GM23338 (cell line): Measurements from ENCODE around the gene RHNO1. TPM values are rescaled to one million over a fixed set of nuclear protein-coding genes. Genes with fewer than 3 reads are reported as not detected.

ENCODE experiments used
- ATAC-seq: fragments of 200-7000 bp; cut with Tn5 transposase; 3 replicates; pipeline ENCODE4 v1.9.1; 2020
- DNase-seq: peaks from one replicate; pipeline ENCODE4 v3.0.0-alpha.2; 2015; ENCODE audit warnings: low spot score
- H2AFZ ChIP-seq: fragments of 200-600 bp; sonication (generic); 2 replicates; pipeline ENCODE4 v1.8.0; 2016; ENCODE audit warnings: antibody characterized with exemption, mild to moderate bottlenecking, moderate library complexity
- H3F3A ChIP-seq: fragments of 200-600 bp; sonication (generic); replicated peaks from 2 replicates; pipeline ENCODE4 v1.8.0; 2017; ENCODE audit warnings: antibody characterized with exemption, mixed run types, low read depth
- H3K27ac ChIP-seq: fragments of 200-600 bp; sonication (generic); 2 replicates; pipeline ENCODE4 v1.6.1; 2016; ENCODE audit warnings: low read depth
- H3K27me3 ChIP-seq: fragments of 200-600 bp; sonication (generic); 2 replicates; pipeline ENCODE4 v1.8.0; 2016; ENCODE audit warnings: mild to moderate bottlenecking, mixed run types, moderate library complexity; ENCODE audit not compliant: insufficient read depth
- H3K36me3 ChIP-seq: fragments of 200-600 bp; sonication (generic); 2 replicates; pipeline ENCODE4 v1.8.0; 2016; ENCODE audit warnings: mild to moderate bottlenecking; ENCODE audit not compliant: insufficient read depth
- H3K4me1 ChIP-seq: fragments of 200-600 bp; sonication (generic); 2 replicates; pipeline ENCODE4 v1.8.0; 2016; ENCODE audit warnings: mild to moderate bottlenecking, moderate library complexity; ENCODE audit not compliant: insufficient read depth
- H3K4me2 ChIP-seq: fragments of 200-600 bp; sonication (generic); 2 replicates; pipeline ENCODE4 v1.7.1; 2017; ENCODE audit warnings: mixed run types
- H3K4me3 ChIP-seq: fragments of 200-600 bp; sonication (generic); 2 replicates; pipeline ENCODE4 v1.6.1; 2016; ENCODE audit warnings: mixed run types
- H3K79me2 ChIP-seq: fragments of 200-600 bp; sonication (generic); replicated peaks from 2 replicates; pipeline ENCODE4 v1.8.0; 2017; ENCODE audit warnings: mild to moderate bottlenecking; ENCODE audit not compliant: insufficient read depth
- H3K9me2 ChIP-seq: fragments of 200-600 bp; sonication (generic); 2 replicates; pipeline ENCODE4 v1.8.0; 2017; ENCODE audit not compliant: insufficient read depth
- H4K20me1 ChIP-seq: fragments of 200-600 bp; sonication (generic); replicated peaks from 2 replicates; pipeline ENCODE4 v1.8.0; 2017; ENCODE audit warnings: mild to moderate bottlenecking; ENCODE audit not compliant: insufficient read depth
- H3K27ac Mint-ChIP-seq: 2 replicates; pipeline ENCODE4 v1.8.0; 2020; ENCODE audit warnings: inconsistent platforms, mild to moderate bottlenecking, moderate library complexity, mixed read lengths
- H3K27me3 Mint-ChIP-seq: 3 replicates; pipeline ENCODE4 v1.8.0; 2022; ENCODE audit warnings: low read depth, mild to moderate bottlenecking, moderate library complexity, mixed read lengths, inconsistent platforms; ENCODE audit not compliant: insufficient read depth, poor library complexity
- H3K36me3 Mint-ChIP-seq: 3 replicates; pipeline ENCODE4 v1.8.0; 2021; ENCODE audit warnings: low read depth, mild to moderate bottlenecking, inconsistent platforms, moderate library complexity, mixed read lengths
- H3K4me1 Mint-ChIP-seq: 3 replicates; pipeline ENCODE4 v1.8.0; 2020; ENCODE audit warnings: mild to moderate bottlenecking, inconsistent platforms, mixed read lengths
- H3K4me3 Mint-ChIP-seq: 3 replicates; pipeline ENCODE4 v1.8.0; 2021; ENCODE audit warnings: moderate library complexity, mild to moderate bottlenecking, inconsistent platforms, mixed read lengths
- H3K9me3 Mint-ChIP-seq: 3 replicates; pipeline ENCODE4 v1.8.0; 2020; ENCODE audit warnings: moderate library complexity, mild to moderate bottlenecking, inconsistent platforms, mixed read lengths
- CREB1 ChIP-seq: fragments of 250-450 bp; sonication (Bioruptor Pico); IDR thresholded peaks from 2 replicates; pipeline ENCODE4 v1.5.0; 2020; ENCODE audit warnings: low read depth, mild to moderate bottlenecking, moderate library complexity
- ETS1 ChIP-seq: IDR thresholded peaks from 2 replicates; pipeline ENCODE4 v1.6.1; 2016; ENCODE audit warnings: antibody characterized with exemption
- EZH2 ChIP-seq: fragments of 200-600 bp; sonication (generic); IDR thresholded peaks from one replicate; pipeline ENCODE4 v1.8.0; 2017; ENCODE audit warnings: antibody characterized with exemption, mild to moderate bottlenecking, low read depth; ENCODE audit not compliant: unreplicated experiment
- EZH2phosphoT487 ChIP-seq: fragments of 200-600 bp; sonication (generic); IDR thresholded peaks from one replicate; pipeline ENCODE4 v1.8.1; 2018; ENCODE audit warnings: antibody characterized with exemption; ENCODE audit not compliant: unreplicated experiment
- JUNB ChIP-seq: IDR thresholded peaks from one replicate; pipeline ENCODE4 v1.6.1; 2016; ENCODE audit warnings: antibody characterized with exemption; ENCODE audit not compliant: unreplicated experiment
- NANOG ChIP-seq: IDR thresholded peaks from 2 replicates; pipeline ENCODE4 v1.6.1; 2016; ENCODE audit warnings: antibody characterized with exemption, borderline replicate concordance
- POLR2AphosphoS5 ChIP-seq: IDR thresholded peaks from 2 replicates; pipeline ENCODE4 v1.6.1; 2016; ENCODE audit warnings: antibody characterized with exemption, low read depth
- STAT1 ChIP-seq: IDR thresholded peaks from one replicate; pipeline ENCODE4 v1.6.1; 2016; ENCODE audit warnings: antibody characterized with exemption; ENCODE audit not compliant: unreplicated experiment
- ZNF114 ChIP-seq: fragments of 250-450 bp; sonication (Bioruptor Pico); IDR thresholded peaks from 2 replicates; pipeline ENCODE4 v1.5.0; 2020; ENCODE audit warnings: mild to moderate bottlenecking, moderate library complexity
- ZNF331 ChIP-seq: fragments of 250-450 bp; sonication (Bioruptor Pico); IDR thresholded peaks from 2 replicates; pipeline ENCODE4 v1.5.0; 2020; ENCODE audit warnings: low read depth, mild to moderate bottlenecking, moderate library complexity
- polyA plus RNA-seq: library from polyadenylated mRNA; unstranded; fragments of >200 nt; fragmentation: Nextera tagmentation; extraction: Ambion mirVana; gene quantifications from 2 replicates; pipeline ENCODE4 v1.2.1, GENCODE V29; 2016
- total RNA-seq: library from RNA; depleted of rRNA; stranded (reverse); fragments of >200 nt; shearing (Covaris generic); gene quantifications from 2 replicates; pipeline ENCODE4 v1.2.3, GENCODE V29; 2014
- TF ChIP-seq, protein P1 (sequence below): fragments of 250-450 bp; sonication (Bioruptor Pico); IDR thresholded peaks from 2 replicates; pipeline ENCODE4 v1.5.0; 2020; ENCODE audit warnings: mild to moderate bottlenecking, moderate library complexity

The RHNO1 gene
- total and polyA plus RNA-seq, 2 experiments from 2014 or later = 56.4 to 63.8 TPM

GRCh38 chr12:2858334-2858733 is 18.7 kb upstream of the RHNO1 start:
- Histone ChIP-seq H3K36me3 (peaks cover 22% of the 10 kb centered on the region), H3F3A (0 out of 2 replicates have a peak, but pooled peaks cover 7% of the 10 kb centered on the region), H3K4me1 (peaks cover 8% of the 10 kb centered on the region; the same call in 1 of the 2 replicates), H3K9me2 (no peaks in the 10 kb centered on the region), H3K79me2 (no peaks in the 10 kb centered on the region), H4K20me1 (peaks cover 9% of the 10 kb centered on the region; the same call in 1 of the 2 replicates), H3K4me2 (no peak overlapping the region), H3K27me3 (no peaks in the 10 kb centered on the region), H3K4me3 (no peak overlapping the region), H3K27ac (no peak overlapping the region), H2AFZ (no peak overlapping the region)
- no peak for ATAC-seq
- TF ChIP-seq ZNF114 = no peak
- TF ChIP-seq ETS1 = no peak
- TF ChIP-seq, protein P1, sequence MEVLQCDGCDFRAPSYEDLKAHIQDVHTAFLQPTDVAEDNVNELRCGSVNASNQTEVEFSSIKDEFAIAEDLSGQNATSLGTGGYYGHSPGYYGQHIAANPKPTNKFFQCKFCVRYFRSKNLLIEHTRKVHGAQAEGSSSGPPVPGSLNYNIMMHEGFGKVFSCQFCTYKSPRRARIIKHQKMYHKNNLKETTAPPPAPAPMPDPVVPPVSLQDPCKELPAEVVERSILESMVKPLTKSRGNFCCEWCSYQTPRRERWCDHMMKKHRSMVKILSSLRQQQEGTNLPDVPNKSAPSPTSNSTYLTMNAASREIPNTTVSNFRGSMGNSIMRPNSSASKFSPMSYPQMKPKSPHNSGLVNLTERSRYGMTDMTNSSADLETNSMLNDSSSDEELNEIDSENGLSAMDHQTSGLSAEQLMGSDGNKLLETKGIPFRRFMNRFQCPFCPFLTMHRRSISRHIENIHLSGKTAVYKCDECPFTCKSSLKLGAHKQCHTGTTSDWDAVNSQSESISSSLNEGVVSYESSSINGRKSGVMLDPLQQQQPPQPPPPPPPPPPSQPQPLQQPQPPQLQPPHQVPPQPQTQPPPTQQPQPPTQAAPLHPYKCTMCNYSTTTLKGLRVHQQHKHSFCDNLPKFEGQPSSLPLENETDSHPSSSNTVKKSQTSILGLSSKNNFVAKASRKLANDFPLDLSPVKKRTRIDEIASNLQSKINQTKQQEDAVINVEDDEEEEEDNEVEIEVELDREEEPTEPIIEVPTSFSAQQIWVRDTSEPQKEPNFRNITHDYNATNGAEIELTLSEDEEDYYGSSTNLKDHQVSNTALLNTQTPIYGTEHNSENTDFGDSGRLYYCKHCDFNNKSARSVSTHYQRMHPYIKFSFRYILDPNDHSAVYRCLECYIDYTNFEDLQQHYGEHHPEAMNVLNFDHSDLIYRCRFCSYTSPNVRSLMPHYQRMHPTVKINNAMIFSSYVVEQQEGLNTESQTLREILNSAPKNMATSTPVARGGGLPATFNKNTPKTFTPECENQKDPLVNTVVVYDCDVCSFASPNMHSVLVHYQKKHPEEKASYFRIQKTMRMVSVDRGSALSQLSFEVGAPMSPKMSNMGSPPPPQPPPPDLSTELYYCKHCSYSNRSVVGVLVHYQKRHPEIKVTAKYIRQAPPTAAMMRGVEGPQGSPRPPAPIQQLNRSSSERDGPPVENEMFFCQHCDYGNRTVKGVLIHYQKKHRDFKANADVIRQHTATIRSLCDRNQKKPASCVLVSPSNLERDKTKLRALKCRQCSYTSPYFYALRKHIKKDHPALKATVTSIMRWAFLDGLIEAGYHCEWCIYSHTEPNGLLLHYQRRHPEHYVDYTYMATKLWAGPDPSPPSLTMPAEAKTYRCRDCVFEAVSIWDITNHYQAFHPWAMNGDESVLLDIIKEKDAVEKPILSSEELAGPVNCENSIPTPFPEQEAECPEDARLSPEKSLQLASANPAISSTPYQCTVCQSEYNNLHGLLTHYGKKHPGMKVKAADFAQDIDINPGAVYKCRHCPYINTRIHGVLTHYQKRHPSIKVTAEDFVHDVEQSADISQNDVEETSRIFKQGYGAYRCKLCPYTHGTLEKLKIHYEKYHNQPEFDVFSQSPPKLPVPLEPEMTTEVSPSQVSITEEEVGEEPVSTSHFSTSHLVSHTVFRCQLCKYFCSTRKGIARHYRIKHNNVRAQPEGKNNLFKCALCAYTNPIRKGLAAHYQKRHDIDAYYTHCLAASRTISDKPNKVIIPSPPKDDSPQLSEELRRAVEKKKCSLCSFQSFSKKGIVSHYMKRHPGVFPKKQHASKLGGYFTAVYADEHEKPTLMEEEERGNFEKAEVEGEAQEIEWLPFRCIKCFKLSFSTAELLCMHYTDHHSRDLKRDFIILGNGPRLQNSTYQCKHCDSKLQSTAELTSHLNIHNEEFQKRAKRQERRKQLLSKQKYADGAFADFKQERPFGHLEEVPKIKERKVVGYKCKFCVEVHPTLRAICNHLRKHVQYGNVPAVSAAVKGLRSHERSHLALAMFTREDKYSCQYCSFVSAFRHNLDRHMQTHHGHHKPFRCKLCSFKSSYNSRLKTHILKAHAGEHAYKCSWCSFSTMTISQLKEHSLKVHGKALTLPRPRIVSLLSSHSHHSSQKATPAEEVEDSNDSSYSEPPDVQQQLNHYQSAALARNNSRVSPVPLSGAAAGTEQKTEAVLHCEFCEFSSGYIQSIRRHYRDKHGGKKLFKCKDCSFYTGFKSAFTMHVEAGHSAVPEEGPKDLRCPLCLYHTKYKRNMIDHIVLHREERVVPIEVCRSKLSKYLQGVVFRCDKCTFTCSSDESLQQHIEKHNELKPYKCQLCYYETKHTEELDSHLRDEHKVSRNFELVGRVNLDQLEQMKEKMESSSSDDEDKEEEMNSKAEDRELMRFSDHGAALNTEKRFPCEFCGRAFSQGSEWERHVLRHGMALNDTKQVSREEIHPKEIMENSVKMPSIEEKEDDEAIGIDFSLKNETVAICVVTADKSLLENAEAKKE (CRISPR knock-in tag) = no peak
- no peak; the same call in 1 of the 2 replicates for TF ChIP-seq POLR2AphosphoS5
- no peak for TF ChIP-seq EZH2
- TF ChIP-seq CREB1 (CRISPR knock-in tag) = no peak
- TF ChIP-seq ZNF331 (CRISPR knock-in tag) = no peak
- no peak for TF ChIP-seq NANOG
- TF ChIP-seq STAT1 = no peak
- TF ChIP-seq JUNB = no peak
- no peak for TF ChIP-seq EZH2phosphoT487
- Mint-ChIP-seq H3K4me1 (peaks cover 18% of the 10 kb centered on the region), H3K27ac (no peak overlapping the region), H3K9me3 (no peaks in the 10 kb centered on the region), H3K36me3 (peaks cover 51% of the 10 kb centered on the region), H3K4me3 (no peak overlapping the region), H3K27me3 (peaks cover 26% of the 10 kb centered on the region)
- no peak for DNase-seq
